Transverse colon (tissue), 4 donors: ENCODE results near the gene PPP2R3C. TPM values are rescaled to one million over a fixed set of nuclear protein-coding genes. Genes with fewer than 3 reads are reported as not detected.
A peak's percentile ranks its signal among the peaks of the same experiment; 100 is the strongest.

Experiments used
- DNase-seq: peaks from one replicate; pipeline ENCODE4 v3.0.0-alpha.2; 2019
- H3K27ac ChIP-seq, 4 donors: fragments of 200-600 bp; sonication (generic); 2 replicates each; pipeline ENCODE4 v1.5.1; 2016 to 2018; ENCODE audit warnings: inconsistent platforms in 4 of 4
- H3K27me3 ChIP-seq: fragments of 200-600 bp; sonication (generic); 2 replicates; pipeline ENCODE4 v1.5.1; 2017; ENCODE audit warnings: inconsistent platforms
- H3K36me3 ChIP-seq, 4 donors: fragments of 200-600 bp; sonication (generic); 2 replicates each; pipeline ENCODE4 v1.5.1; 2017 to 2019; ENCODE audit warnings: inconsistent platforms in 4 of 4
- H3K4me1 ChIP-seq, 4 donors: fragments of 200-600 bp; sonication (generic); 2 replicates each; pipeline ENCODE4 v1.5.1; 2017 to 2020; ENCODE audit warnings: inconsistent platforms in 4 of 4
- H3K4me3 ChIP-seq, 4 donors: fragments of 200-600 bp; sonication (generic); 1 replicate in 1 of 4; 2 replicates in 3 of 4; pipeline versions ENCODE4 v1.5.1 to v1.6.1; 2017 to 2019; ENCODE audit warnings: inconsistent platforms in 4 of 4
- H3K9me3 ChIP-seq, 2 donors: fragments of 200-600 bp; sonication (generic); 2 replicates each; pipeline ENCODE4 v1.5.1; 2017 to 2019; ENCODE audit warnings: inconsistent platforms in 2 of 2
- CTCF ChIP-seq, 5 experiments: fragments of 200-600 bp in 3 of 5; fragments of 450-650 bp in 2 of 5; sonication (generic) in 3 of 5; IDR thresholded peaks; 1 replicate in 2 of 5; 2 replicates in 3 of 5; pipeline ENCODE4 v1.5.1; 2016 to 2017; ENCODE audit warnings: antibody characterized with exemption in 5 of 5, inconsistent platforms in 3 of 5, mild to moderate bottlenecking in 2 of 5, moderate library complexity in 1 of 5
- EP300 ChIP-seq: sonication (generic); formaldehyde crosslinking; IDR thresholded peaks from one replicate; pipeline ENCODE4 v1.6.1; 2017; ENCODE audit warnings: antibody characterized with exemption, low read depth
- POLR2A ChIP-seq: fragments of 450-650 bp; IDR thresholded peaks from one replicate; pipeline ENCODE4 v1.6.1; 2016; ENCODE audit warnings: antibody characterized with exemption, mild to moderate bottlenecking, moderate library complexity
- POLR2AphosphoS5 ChIP-seq, 3 donors: sonication (generic); formaldehyde crosslinking; IDR thresholded peaks; one replicate each; pipeline ENCODE4 v1.6.1; 2016; ENCODE audit warnings: antibody characterized with exemption in 3 of 3
- WGBS, 2 donors: methylation state at CpG; one replicate each; pipeline ENCODE4 v1.1.5; 2018; ENCODE audit warnings: low coverage in 1 of 2; 5-methylcytosine and 5-hydroxymethylcytosine counted together
- in situ Hi-C, 4 donors: fragments of 200-750 bp; cut with MboI; loops; one replicate each; pipeline versions ENCODE4 v1.15.0 to v1.15.1; 2017; ENCODE audit warnings: low sequenced_read_pairs in 3 of 4, low pct_ligation_motif_present in 1 of 4, low pct_unique_long_range_greater_than_20kb in 1 of 4
- intact Hi-C: fragments of 100-400 bp; cut with DNase I; formaldehyde crosslinking; loops from one replicate; pipeline ENCODE4 v1.15.1; 2023; ENCODE audit warnings: low total_unique reads
- total RNA-seq, 4 donors: library from RNA; depleted of rRNA; stranded (reverse); fragments of >200 nt; gene quantifications; one replicate each; pipeline ENCODE4 v1.1.0, GENCODE V29; 2016

Gene PPP2R3C
- total RNA-seq, 4 donors from 2014 or later: 13.5 to 26.5 (median 19.1) TPM

GRCh38 chr14:35124127-35124526 lies 2.3 kb upstream of the PPP2R3C start:
- Histone ChIP-seq H3K9me3 (no peaks in the 10 kb centered on the region), H3K4me1 (peaks cover 5 to 45% (median 28%) of the 10 kb centered on the region in 4 donors), H3K4me3 (peak overlapping the region in 1 of 4 donors; percentile 96), H3K27ac (peak overlapping the region in 2 of 4 donors; percentile 96 to 99), H3K36me3 (no peaks in the 10 kb centered on the region), H3K27me3 (no peaks in the 10 kb centered on the region)
- DNase-seq: no peak
- intact Hi-C loops: no loop called here
- no peak for TF ChIP-seq POLR2AphosphoS5 (IDR thresholded peaks at IDR 0.05)
- no peak for TF ChIP-seq CTCF (IDR thresholded peaks at IDR 0.05)
- TF ChIP-seq POLR2A: no peak
- TF ChIP-seq EP300: no peak
- WGBS, 2 donors: 82 to 88% methylated on average over 1 of the region's 1 CpG
- in situ Hi-C loops: loop anchor here in 2 of 4 donors (10.0 to 25.0 kb wide), 2 partner anchors 249 to 288 kb away; partner anchors contain the start of genes BAZ1A (in 1 of the 2) and NFKBIA (in 1 of the 2)

DNA sequence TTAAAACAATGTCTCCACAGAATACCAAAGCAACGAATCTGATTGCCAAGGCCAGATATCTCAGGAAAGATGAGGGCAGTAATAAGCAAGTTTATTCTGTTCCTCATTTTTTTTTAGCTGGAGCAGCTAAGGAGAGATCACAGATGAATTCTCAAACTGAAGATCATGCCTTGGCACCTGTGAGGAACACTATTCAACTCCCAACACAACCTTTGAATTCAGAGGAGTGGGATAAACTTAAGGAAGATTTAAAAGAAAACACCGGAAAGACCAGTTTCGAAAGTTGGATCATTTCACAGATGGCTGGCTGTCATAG lies 1.6 kb upstream of the PPP2R3C start:
- DNase-seq: no peak
- intact Hi-C loops: no loop called here
- Histone ChIP-seq H3K27ac (peak overlapping the region; percentile 92 to 99 (median 96)), H3K36me3 (no peaks in the 10 kb centered on the region), H3K27me3 (no peaks in the 10 kb centered on the region), H3K9me3 (no peaks in the 10 kb centered on the region), H3K4me1 (peaks cover 5 to 52% (median 28%) of the 10 kb centered on the region in 4 donors), H3K4me3 (peak overlapping the region in 3 of 4 donors; percentile 59 to 96 (median 63))
- in situ Hi-C loops: loop anchor here in 2 of 4 donors (10.0 to 25.0 kb wide), 2 partner anchors 249 to 289 kb away; partner anchors contain the start of genes BAZ1A (in 1 of the 2) and NFKBIA (in 1 of the 2)
- TF ChIP-seq POLR2A: no peak
- TF ChIP-seq CTCF (IDR thresholded peaks at IDR 0.05): no peak
- no peak for TF ChIP-seq EP300
- TF ChIP-seq POLR2AphosphoS5 (IDR thresholded peaks at IDR 0.05): no peak
- WGBS, 2 donors: 19 to 24% methylated on average over 3 of the region's 3 CpGs

- H3K36me3 ChIP-seq: no peaks in the 10 kb centered on the region
- H3K4me1 ChIP-seq: peaks cover 5 to 56% (median 28%) of the 10 kb centered on the region in 4 donors
- TF ChIP-seq POLR2A: peak; percentile 5
- no peak for TF ChIP-seq POLR2AphosphoS5 (IDR thresholded peaks at IDR 0.05)
- TF ChIP-seq CTCF (IDR thresholded peaks at IDR 0.05): no peak
- no peak for TF ChIP-seq EP300
- 5 to 8% methylated on average over 8 to 23 of the region's 23 CpGs for WGBS, 2 donors
- peak overlapping the region; percentile 92 to 99 (median 96) for H3K27ac ChIP-seq
- H3K27me3 ChIP-seq: no peaks in the 10 kb centered on the region
- in situ Hi-C loops: loop anchor here in 2 of 4 donors (10.0 to 25.0 kb wide), 2 partner anchors 248 to 289 kb away; partner anchors contain the start of genes BAZ1A (in 1 of the 2) and NFKBIA (in 1 of the 2)
- H3K9me3 ChIP-seq: no peaks in the 10 kb centered on the region
- DNase-seq: no peak
- intact Hi-C loops: no loop called here
- H3K4me3 ChIP-seq: peak overlapping the region; percentile 58 to 96 (median 61)
These were observed 1.1 kb upstream of the PPP2R3C start for GRCh38 chr14:35122696-35123387.

DNA sequence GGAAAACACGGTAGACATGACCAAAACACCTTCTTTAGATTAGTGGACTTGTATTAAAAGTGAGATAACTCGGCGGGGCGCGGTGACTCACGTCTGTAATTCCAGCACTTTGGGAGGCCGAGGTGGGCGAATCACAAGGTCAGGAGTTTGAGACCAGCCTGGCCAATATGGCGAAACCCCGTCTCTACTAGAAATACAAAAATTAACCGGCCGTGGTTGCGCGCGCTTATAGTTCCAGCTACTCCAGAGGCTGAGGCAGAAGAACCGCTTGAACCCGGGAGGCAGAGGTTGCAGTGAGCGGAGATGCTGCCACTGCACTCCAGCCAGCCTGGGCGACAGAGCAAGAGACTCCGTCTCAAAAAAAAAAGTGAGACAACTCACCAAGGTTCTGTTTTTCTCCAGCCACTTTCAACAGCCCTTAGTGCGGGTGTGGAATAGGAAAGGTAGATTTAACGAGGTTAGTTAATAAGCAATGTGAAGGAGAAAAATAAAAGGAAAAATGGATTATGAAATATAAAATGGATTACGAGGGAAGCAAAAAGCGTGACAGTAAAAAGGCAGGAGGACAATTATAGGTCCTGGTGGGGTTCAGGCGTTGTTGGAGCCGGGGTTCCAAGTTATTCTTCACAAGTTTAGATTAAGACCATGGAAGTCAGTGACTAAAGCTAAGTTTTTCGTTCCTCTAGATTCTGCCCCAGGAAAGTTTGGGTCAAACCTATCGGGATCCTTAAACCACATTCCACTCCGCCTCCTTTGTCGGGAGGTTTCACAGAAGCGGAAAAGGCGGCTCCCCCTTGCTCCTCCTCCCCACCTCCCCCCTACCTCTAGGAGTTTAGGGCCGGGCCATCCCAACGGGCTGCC lies 534 bp downstream of the PPP2R3C start:
- Histone ChIP-seq H3K4me1 (peaks cover 5 to 51% (median 28%) of the 10 kb centered on the region in 4 donors), H3K36me3 (peaks cover 0 to 3% (median 0%) of the 10 kb centered on the region in 4 donors), H3K27me3 (no peaks in the 10 kb centered on the region), H3K4me3 (peak overlapping the region; percentile 58 to 96 (median 61)), H3K27ac (peak overlapping the region; percentile 92 to 99 (median 96)), H3K9me3 (no peaks in the 10 kb centered on the region)
- no peak for TF ChIP-seq CTCF (IDR thresholded peaks at IDR 0.05)
- peak in 1 of 3 donors; percentile 40 for TF ChIP-seq POLR2AphosphoS5 (IDR thresholded peaks at IDR 0.05)
- TF ChIP-seq EP300: no peak
- TF ChIP-seq POLR2A: peak; percentile 65
- 0 to 14% methylated on average over 10 to 34 of the region's 34 CpGs for WGBS, 2 donors
- in situ Hi-C loops: loop anchor here in 2 of 4 donors (10.0 to 25.0 kb wide), 2 partner anchors 246 to 291 kb away; partner anchors contain the start of genes BAZ1A (in 1 of the 2) and NFKBIA (in 1 of the 2)
- DNase-seq: peak; percentile 22
- intact Hi-C loops: no loop called here
